HG03196 (cell line): ENCODE results near the gene ZDHHC15.
"Not testable (repeated sequence)": the region's sequence is repeated elsewhere in the genome, so short reads cannot be mapped to it uniquely, and the experiment has no call there.

Experiments used
- ATAC-seq: cut with Tn5 transposase; IDR thresholded peaks from one replicate; pipeline ENCODE4 v1.9.1; 2021; ENCODE audit not compliant: unreplicated experiment

The ZDHHC15 gene, protein sequence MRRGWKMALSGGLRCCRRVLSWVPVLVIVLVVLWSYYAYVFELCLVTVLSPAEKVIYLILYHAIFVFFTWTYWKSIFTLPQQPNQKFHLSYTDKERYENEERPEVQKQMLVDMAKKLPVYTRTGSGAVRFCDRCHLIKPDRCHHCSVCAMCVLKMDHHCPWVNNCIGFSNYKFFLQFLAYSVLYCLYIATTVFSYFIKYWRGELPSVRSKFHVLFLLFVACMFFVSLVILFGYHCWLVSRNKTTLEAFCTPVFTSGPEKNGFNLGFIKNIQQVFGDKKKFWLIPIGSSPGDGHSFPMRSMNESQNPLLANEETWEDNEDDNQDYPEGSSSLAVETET

GRCh38 chrX:75522565-75523431 lies at the start of gene ZDHHC15:
TSS of gene ZDHHC15 (minus strand) at chrX:75523037. CDS start at chrX:75523024, 13 bp downstream.
- no peak for ATAC-seq

GRCh38 chrX:75560544-75560943 lies 37.7 kb upstream of the ZDHHC15 start:
- ATAC-seq = not testable (repeated sequence)

- no peak for ATAC-seq
Observed at GRCh38 chrX:75547783-75548182, 24.9 kb upstream of the ZDHHC15 start.

- no peak for ATAC-seq
Observed at GRCh38 chrX:75546724-75547511, 24.1 kb upstream of the ZDHHC15 start.

DNA sequence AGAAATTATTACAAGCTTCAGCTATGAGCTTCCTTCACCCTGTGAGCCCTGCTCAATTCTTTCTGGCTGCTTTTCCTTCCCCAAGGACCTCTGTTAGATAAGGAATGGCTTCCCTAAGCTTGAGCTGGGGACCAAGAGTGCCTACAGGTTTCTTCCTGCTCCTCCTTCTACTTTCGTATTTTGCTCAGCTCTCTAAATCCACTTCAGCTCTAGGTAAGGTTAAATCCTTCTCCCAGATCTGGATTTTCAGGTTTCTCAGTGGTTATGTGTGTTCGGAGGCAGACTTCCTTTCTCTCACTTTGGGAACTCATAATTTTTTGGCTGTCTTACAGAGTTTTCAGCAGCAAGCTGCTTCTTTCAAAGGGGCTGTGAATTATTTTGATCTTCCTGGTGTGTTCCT lies 21.9 kb upstream of the ZDHHC15 start:
- no peak for ATAC-seq

GRCh38 chrX:75483933-75484332 lies 38.9 kb downstream of the ZDHHC15 start:
- no peak for ATAC-seq

GRCh38 chrX:75461780-75462179 lies 61.1 kb downstream of the ZDHHC15 start:
- ATAC-seq = not testable (repeated sequence)

- no peak for ATAC-seq
Observed at GRCh38 chrX:75421688-75422230, 101.1 kb downstream of the ZDHHC15 start.

GRCh38 chrX:75407153-75407552 lies 115.7 kb downstream of the ZDHHC15 start:
- ATAC-seq = not testable (repeated sequence)

DNA sequence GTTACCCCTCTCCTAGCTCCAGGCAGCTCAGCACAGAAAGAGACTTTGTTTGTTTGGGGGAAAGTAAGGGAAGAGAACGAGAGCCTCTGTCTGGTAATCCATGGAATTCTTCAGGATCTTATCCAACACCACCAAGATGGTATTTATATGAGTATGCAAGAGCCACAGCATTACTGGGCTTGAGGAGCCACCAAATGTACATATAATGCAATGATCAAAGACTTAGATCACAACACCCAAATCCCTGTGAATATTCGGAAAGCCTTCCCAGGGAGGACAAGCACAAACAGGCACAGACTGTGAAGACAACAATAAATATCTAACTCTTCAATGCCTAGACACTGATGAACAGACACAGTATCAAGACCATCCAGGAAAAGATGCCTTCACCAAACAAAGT lies 132.4 kb downstream of the ZDHHC15 start:
- no peak for ATAC-seq

DNA sequence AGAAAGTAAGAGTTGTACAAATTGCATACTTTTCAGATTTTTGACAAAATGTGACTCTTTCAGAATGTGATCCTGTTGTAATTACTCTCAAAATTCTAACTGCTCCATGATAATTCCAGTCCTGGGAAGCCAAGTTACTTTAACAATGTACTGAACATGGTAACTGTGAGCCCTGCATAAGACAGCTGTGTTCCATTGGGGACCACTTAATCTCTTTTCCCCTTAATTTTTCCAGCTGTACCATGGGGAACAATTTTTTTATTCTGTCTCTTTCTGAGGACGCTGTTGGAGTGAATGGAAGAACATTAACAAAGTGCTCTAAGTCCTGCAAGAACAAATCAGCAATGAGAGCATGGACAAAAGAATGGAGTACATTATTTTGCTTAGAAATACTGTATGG lies 153.1 kb downstream of the ZDHHC15 start:
- ATAC-seq = no peak

GRCh38 chrX:75366861-75367260 lies 156.0 kb downstream of the ZDHHC15 start:
- ATAC-seq = no peak

GRCh38 chrX:75365243-75365975 lies 157.4 kb downstream of the ZDHHC15 start:
- no peak for ATAC-seq

GRCh38 chrX:75361788-75362187 lies 161.0 kb downstream of the ZDHHC15 start:
- no peak for ATAC-seq

GRCh38 chrX:75348601-75349000 lies 174.2 kb downstream of the ZDHHC15 start:
- ATAC-seq = not testable (repeated sequence)

DNA sequence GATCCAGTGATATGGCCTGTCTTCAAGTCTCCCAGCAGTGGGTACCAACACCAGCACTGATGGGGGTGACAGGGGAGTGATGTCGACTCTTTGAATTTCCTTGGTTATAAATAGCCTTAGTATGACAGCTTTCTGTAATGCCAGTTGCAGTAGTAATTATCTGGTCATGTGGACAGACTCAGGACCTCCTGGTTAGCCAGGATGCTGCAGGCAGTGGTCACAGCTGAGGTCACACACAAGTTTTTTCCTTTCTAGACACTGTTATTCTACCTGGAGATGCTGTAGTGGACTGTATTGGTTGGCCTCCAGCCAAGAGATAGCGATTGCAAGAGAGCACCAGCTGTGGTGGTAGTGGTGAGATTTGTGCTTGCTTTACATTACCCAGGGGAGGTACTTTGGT lies 185.3 kb downstream of the ZDHHC15 start:
- no peak for ATAC-seq

- ATAC-seq = no peak
Observed at GRCh38 chrX:75335127-75335458, 187.7 kb downstream of the ZDHHC15 start.

- not testable (repeated sequence) for ATAC-seq
Observed at GRCh38 chrX:75334407-75335126, 188.3 kb downstream of the ZDHHC15 start.

DNA sequence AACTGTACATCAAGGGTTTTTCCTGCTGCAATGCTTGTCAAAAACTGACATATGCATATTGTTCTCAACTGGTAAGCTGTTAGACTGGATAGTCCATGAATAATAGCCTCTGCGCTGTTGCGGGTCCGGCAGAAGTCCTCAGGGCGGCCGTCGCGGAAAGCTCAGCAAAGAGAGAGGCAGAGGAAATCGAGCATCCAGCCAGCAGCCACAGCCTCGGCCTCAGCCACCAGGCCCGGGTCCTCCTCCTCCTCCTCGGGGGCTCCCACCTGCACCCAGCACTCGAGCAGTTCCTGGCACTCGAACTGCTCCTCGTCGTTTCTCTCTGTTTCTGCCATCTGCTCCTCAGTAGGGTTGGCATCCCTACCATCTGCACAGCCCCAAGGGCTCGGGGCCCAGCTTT lies 195.2 kb downstream of the ZDHHC15 start:
- no peak for ATAC-seq
